Activated T-helper 1 cell treated with anti-CD3 and anti-CD28 coated beads, Interleukin-2, amount 50 U/mL, for 16 hours (primary cell): ENCODE data around the gene TRPM3.

ENCODE experiments used
- DNase-seq, 2 donors: peaks; one replicate each; pipeline ENCODE4 v3.0.0-alpha.2; 2020; ENCODE audit warnings: low read depth in 1 of 2, low spot score in 1 of 2

TRPM3 gene

DNA sequence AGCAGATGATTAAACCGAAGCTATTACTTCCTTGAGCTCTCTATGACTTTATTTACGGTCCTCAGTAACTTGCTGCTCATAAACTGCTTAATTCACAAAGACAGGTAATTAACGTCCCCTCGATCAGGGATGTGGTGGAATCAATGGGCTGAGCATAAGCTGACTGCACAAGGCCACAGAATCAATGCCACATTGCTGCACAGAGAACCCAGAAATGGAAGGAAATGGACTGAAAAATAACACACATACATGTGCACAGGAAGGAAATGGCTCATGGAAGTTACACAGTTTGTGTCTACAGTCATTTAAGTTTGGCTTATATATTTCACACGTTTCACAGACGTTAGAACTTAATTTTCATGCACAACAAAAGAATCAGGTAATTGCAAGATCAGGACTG is 588.7 kb downstream of the TRPM3 start:
- no peak for DNase-seq

GRCh38 chr9:70531311-70531710 is 590.1 kb downstream of the TRPM3 start:
- DNase-seq: no peak

- DNase-seq: no peak
Observed at GRCh38 chr9:70530716-70531115, 590.7 kb downstream of the TRPM3 start.

DNA sequence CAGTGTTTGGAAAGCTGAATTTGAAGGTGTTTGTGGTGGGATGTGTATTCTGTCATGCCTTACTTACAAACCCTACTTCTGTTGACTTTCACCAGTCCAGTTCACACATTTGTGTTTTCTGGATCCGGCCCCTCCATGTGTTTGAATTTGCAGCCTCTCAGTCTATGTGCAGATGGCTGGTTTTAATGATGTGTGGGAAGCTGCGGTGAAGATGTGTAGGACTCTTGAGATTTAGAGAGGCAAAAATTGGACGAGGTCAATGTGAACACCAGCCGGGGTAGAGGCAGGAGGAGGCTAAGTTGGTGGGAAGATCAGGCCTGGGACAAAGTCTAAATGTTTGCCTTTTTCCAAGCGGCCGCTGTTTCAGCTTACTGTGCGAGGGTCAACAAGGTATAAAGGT is 591.6 kb downstream of the TRPM3 start:
- DNase-seq: no peak

DNA sequence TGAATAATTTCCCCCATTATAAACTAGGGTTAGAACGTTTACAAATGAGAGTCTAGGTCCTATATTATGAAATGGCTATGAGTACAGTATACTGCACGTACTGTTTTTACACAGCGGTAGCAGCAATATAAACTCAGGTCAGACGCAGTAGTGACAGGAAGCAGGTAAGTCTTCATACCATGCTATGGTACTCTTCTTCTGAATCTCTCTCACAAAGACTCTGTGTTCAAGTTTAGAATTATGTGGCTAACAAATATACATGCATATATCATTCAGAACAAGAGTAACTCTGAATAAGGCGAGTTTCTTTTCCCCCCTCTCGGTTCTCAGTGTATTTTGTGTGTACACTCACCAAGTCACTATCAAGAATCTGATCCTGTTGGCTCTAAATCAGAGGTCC is 592.0 kb downstream of the TRPM3 start:
- no peak for DNase-seq

- no peak for DNase-seq
Observed at GRCh38 chr9:70526902-70527301, 594.5 kb downstream of the TRPM3 start.

GRCh38 chr9:70525519-70525918 is 595.9 kb downstream of the TRPM3 start:
- no peak for DNase-seq

GRCh38 chr9:70519912-70520724 is 601.3 kb downstream of the TRPM3 start:
- no peak for DNase-seq

DNA sequence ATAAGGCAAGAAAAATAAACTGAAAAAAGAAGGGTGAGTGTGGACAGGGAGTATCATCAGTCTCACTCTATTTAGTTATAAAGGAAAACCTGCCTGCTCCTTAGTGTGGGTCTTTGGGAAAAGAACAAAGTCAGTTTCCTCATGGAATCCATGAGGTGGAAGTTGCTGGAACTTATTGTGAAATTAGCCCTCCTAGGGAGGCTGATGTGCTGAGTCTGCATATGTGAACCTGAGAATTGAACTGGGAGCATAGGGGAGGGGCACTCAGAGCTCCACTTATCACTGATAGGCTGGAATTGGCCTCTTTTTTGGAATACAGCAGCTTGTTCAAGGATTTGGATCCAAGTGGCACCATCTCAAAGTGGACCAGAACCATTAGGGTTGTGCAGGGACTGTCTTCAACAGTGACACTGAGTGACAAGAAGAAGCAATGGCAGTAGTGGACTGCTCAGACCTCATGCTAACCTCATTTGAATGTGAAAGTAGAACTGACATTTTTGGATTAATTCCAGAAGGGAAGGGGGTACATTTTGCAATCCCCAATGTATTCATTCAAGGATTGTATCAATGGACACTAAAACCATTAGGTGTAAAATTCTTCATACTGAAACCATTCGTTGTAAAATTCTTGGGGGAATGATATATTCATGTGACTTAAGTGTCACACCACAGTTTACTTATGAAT is 603.4 kb downstream of the TRPM3 start:
- no peak for DNase-seq

DNA sequence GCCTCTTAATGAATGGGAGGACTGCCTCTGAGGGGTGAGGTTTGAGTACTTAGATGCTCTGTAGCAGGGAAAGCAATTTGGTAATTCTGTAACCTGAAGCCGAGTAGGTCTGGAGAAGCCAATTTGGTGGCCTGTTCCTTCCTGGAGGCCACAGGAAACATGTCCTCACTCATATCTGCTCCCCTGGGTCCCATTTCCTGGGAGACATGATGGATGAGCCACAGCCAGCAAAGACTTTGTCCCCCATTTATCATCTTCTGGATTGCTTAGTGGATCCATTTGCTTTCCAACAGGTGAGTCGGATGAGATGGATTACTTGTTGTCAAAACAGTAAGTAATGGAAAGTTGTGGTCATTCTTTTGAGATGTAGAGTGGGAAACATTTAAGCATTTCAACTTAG is 607.1 kb downstream of the TRPM3 start:
- no peak for DNase-seq

- no peak for DNase-seq
Observed at GRCh38 chr9:70511858-70512257, 609.6 kb downstream of the TRPM3 start.

GRCh38 chr9:70510157-70510770 is 611.2 kb downstream of the TRPM3 start:
- no peak for DNase-seq

- no peak for DNase-seq
Observed at GRCh38 chr9:70506159-70506558, 615.3 kb downstream of the TRPM3 start.

GRCh38 chr9:70504834-70505233 is 616.6 kb downstream of the TRPM3 start:
- no peak for DNase-seq

DNA sequence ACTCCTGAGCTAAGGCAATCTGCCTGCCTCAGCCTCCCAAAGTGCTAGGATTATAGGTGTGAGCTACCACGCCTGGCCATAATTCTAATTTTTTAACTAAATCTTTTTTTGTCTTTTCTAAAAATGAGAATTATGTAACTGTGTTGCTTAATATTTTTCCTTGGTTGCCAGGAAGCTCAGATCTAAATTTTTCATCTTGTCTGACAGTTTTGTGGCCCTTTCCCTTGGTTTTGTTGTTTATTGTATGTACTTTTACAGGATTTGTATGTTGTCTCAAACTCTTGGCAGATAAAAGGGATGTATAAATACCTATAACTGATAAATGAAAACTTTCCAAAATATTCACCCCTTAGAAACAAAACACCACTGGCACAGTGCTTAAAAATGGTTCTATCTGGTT is 618.7 kb downstream of the TRPM3 start:
- no peak for DNase-seq

- DNase-seq: no peak
Observed at GRCh38 chr9:70500793-70501192, 620.6 kb downstream of the TRPM3 start.

DNA sequence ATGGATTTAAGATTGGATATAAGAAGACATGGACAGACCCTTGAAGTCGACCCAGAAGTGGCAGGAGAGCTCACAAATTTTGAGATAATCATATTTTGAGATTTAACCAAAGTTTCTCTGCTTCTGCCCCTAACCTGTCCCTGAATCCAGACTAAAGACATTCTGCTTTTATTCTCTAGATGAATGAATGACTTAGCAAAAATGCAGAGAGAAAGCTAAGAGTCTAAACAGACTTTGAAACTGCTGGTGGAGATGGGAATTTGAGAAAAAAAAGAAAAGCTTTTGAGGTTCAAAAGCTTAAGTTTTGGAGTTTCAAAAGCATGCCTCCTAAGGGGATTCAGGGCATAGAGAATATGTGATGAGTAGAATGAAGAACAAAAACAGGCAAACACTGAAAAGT is 621.8 kb downstream of the TRPM3 start:
- DNase-seq: no peak

DNA sequence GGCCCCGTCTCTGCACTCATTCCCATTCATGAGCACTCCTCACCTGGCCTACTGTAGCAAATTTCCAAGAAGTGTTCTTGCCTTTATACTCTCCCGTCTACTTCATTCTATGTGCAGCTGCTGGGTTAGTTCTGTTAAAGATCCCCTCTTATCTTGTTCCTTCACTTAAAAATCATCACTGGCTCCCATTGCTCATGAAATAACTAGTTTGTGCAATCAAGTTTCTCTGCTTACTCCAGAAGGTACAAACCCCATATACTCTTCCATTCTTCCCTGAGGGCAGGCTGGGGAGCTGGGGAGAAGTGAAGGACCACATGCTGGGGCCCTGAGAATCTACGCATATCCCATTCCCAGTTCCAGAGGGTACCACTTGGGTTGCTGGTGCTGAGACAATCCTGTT is 622.6 kb downstream of the TRPM3 start:
- DNase-seq: no peak

DNA sequence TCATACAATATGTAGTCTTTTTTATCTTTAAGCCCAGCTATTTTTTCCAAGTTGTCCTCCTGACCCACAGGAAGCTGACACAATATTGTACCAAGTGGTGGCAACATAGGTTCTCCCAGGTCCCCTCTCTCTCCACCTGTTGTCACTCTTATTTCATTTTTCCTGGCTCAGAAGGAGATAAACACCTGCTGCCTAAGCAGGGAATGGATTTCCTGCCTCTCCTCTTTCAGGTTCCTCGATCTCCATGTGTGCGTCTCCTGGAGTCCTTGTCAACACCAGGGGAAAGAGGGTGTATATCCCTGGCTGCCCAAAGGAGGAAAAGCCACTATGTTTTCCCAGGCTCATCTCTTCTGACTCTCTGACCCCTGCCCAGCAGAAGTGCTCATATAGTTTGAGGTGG is 625.2 kb downstream of the TRPM3 start:
- DNase-seq: no peak

- DNase-seq: no peak
Observed at GRCh38 chr9:70495514-70495913, 625.9 kb downstream of the TRPM3 start.

GRCh38 chr9:70494221-70494620 is 627.2 kb downstream of the TRPM3 start:
- DNase-seq: no peak

- DNase-seq: no peak
Observed at GRCh38 chr9:70493029-70493428, 628.4 kb downstream of the TRPM3 start.
